ENCODE measurements around the gene DOC2A.

DNA sequence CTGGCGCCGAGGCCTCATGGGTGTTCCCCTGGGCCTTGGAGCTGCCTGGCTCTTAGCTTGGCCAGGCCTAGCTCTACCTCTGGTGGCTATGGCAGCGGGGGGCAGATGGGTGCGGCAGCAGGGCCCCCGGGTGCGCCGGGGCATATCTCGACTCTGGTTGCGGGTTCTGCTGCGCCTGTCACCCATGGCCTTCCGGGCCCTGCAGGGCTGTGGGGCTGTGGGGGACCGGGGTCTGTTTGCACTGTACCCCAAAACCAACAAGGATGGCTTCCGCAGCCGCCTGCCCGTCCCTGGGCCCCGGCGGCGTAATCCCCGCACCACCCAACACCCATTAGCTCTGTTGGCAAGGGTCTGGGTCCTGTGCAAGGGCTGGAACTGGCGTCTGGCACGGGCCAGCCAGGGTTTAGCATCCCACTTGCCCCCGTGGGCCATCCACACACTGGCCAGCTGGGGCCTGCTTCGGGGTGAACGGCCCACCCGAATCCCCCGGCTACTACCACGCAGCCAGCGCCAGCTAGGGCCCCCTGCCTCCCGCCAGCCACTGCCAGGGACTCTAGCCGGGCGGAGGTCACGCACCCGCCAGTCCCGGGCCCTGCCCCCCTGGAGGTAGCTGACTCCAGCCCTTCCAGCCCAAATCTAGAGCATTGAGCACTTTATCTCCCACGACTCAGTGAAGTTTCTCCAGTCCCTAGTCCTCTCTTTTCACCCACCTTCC lies 23.3 kb downstream of the DOC2A start:
- TF ChIP-seq, protein P1, sequence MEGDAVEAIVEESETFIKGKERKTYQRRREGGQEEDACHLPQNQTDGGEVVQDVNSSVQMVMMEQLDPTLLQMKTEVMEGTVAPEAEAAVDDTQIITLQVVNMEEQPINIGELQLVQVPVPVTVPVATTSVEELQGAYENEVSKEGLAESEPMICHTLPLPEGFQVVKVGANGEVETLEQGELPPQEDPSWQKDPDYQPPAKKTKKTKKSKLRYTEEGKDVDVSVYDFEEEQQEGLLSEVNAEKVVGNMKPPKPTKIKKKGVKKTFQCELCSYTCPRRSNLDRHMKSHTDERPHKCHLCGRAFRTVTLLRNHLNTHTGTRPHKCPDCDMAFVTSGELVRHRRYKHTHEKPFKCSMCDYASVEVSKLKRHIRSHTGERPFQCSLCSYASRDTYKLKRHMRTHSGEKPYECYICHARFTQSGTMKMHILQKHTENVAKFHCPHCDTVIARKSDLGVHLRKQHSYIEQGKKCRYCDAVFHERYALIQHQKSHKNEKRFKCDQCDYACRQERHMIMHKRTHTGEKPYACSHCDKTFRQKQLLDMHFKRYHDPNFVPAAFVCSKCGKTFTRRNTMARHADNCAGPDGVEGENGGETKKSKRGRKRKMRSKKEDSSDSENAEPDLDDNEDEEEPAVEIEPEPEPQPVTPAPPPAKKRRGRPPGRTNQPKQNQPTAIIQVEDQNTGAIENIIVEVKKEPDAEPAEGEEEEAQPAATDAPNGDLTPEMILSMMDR (IDR thresholded peaks at IDR 0.05) = no peak
- no peak for TF ChIP-seq EZH2 (IDR thresholded peaks at IDR 0.05; ENCODE audit: borderline replicate concordance, insufficient read depth, low read depth, low read length, poor library complexity, severe bottlenecking)

Data from B cell (primary cell).